ES-I3 (cell line): ENCODE measurements around the gene TSPAN2.

Source experiments
- H3K36me3 ChIP-seq: 2 replicates; pipeline ENCODE4 v1.6.1; 2013; ENCODE audit warnings: mild to moderate bottlenecking, low read length, control low read depth, moderate library complexity; ENCODE audit not compliant: insufficient read depth
- H3K4me1 ChIP-seq: 2 replicates; pipeline ENCODE4 v1.6.1; 2013; ENCODE audit warnings: mild to moderate bottlenecking, control low read depth, low read length; ENCODE audit not compliant: insufficient read depth
- H3K9ac ChIP-seq: 2 replicates; pipeline ENCODE4 v1.6.1; 2013; ENCODE audit warnings: low read depth, mild to moderate bottlenecking, low read length, moderate library complexity
- H3K9me3 ChIP-seq: 2 replicates; pipeline ENCODE4 v1.6.1; 2013; ENCODE audit warnings: mild to moderate bottlenecking, low read length, moderate library complexity; ENCODE audit not compliant: control insufficient read depth, insufficient read depth

The TSPAN2 gene

DNA sequence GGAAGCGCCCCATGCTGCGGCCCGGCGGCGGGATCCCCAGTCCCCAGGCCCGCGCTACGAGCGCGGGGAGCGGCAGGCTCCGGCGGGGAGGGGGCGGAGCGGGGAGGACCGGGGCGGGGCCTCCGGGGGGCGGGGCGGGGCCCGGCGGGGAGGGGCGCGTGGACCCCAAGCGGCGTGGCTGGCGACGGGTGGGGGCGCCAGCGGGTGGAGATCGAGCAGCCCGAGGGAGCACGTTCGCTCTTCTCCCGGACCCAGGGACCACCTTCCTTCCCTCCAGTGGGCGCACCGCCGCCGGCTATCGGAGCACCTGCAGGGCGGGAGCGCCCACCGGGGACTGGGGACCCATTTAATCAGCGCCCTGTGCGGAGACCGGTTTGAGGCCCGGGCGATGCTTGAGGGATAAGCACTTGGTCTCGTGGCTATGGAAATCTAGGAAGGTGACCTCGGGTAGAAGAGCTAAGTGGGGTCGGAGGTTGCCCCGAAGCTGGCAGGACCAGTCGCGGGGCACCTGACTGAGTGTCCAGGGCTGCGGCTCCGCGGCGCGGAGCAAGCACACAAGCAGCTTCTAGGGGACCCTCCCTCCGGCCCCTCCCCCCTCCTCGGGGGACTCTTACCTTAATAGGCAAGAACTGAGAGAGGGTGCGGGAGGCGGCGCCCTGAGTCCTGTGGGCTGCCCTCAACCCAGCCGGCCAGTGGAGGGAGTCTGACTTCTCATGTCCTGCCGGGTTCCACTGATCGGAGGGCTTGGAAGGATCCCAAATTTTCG is at the start of gene TSPAN2:
Gene TSPAN2, minus strand, starts transcription at position 84 of the 766 bp plus-strand sequence. Its CDS starts 71 bp downstream, at position 13.
- H3K9ac ChIP-seq = peak within 1 kb of the TSS; percentile 90

DNA sequence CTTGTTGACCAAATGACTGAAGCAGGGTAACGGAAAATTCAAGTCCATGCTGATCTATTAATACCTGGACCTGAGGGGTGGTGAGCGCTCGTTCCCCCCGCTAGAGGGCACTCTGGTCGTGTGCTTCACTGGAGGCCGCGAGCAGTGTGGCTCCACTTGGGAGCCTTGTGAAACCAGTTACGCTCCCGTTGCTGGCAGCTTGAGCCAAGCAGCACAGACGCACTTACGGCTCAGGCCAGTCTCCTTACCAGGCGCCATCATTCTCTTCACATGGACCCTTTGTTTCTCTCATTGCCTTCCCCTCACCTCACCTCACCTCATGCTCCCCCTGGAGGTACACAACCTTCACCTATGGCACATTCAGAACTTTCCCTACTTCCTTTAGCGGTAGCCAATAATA is 49.7 kb upstream of the TSPAN2 start:
- H3K9ac ChIP-seq = no peak overlapping the region
- H3K4me1 ChIP-seq = peaks cover 4% of the 10 kb centered on the region; the same call in 1 of the 2 replicates
- H3K36me3 ChIP-seq = no peaks in the 10 kb centered on the region

More for the DNA sequence above, at the start of gene TSPAN2:
- Histone ChIP-seq H3K4me1 (peaks cover 26% of the 10 kb centered on the region), H3K9me3 (no peaks in the 10 kb centered on the region), H3K36me3 (no peaks in the 10 kb centered on the region)

DNA sequence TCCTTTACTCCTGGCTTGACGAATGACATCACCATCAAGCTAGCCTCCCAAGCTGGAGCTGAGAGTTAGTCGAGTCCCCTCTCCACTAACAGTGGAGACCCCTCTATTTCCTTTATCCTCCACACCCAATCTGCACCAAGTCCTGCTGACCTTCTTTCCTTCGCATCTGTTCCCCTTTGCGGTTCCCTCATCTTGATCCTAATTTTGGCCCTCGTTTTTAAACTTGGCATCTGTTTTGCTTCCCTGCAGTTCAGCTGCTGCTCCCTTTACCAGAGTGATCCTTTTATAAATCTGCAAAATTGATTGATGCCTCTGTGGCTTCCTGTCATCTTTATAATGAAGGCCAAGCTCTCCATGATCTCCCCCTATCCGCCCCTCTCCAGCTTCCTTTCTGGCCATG is 49.0 kb upstream of the TSPAN2 start:
- no peaks in the 10 kb centered on the region for H3K36me3 ChIP-seq
- H3K9me3 ChIP-seq = no peaks in the 10 kb centered on the region
- no peak overlapping the region for H3K9ac ChIP-seq
- peaks cover 4% of the 10 kb centered on the region; the same call in 1 of the 2 replicates for H3K4me1 ChIP-seq

More for the DNA sequence above, 49.7 kb upstream of the TSPAN2 start:
- no peaks in the 10 kb centered on the region for H3K9me3 ChIP-seq

DNA sequence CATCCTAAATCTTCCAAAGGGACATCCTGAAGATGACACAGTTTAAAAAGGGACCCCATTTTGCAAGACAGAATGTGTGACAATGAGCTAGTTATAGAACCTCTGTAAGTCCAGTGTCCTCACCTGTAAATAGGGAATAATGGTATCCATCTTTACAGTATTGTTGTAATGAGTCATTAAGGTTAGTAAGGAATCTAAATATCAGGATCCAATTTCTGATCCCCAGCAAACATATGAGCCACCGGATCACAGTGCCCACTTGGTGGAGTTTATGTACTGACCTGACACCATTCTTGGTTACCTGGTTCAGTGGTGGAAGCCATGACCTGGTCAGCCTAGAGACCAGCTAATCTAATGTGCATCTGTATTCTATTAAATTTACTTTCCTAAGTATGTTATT is 47.9 kb upstream of the TSPAN2 start:
- no peaks in the 10 kb centered on the region for H3K9me3 ChIP-seq
- no peaks in the 10 kb centered on the region for H3K36me3 ChIP-seq
- peaks cover 4% of the 10 kb centered on the region; the same call in 1 of the 2 replicates for H3K4me1 ChIP-seq
- H3K9ac ChIP-seq = no peak overlapping the region

DNA sequence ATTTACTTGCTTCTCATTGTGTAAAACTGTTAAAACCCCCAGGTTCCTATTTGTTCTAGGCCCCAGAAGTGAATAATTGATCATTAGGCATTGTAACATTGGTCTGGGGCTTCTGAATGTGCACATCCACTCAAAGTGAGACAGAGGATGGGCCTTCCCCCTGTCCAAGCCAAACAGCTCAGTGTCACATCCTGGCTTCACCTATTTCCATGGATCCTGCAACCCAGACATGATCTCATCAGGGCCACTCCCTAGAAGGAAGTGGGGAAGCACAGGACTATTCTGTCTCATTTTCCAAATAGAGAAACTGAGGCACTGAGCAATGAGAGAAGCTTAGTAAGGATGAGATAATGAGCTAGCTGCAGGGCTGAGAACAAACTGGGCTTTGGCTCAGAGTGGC is 47.4 kb upstream of the TSPAN2 start:
- Histone ChIP-seq H3K9me3 (no peaks in the 10 kb centered on the region), H3K9ac (no peak overlapping the region), H3K4me1 (peaks cover 4% of the 10 kb centered on the region; the same call in 1 of the 2 replicates), H3K36me3 (no peaks in the 10 kb centered on the region)

DNA sequence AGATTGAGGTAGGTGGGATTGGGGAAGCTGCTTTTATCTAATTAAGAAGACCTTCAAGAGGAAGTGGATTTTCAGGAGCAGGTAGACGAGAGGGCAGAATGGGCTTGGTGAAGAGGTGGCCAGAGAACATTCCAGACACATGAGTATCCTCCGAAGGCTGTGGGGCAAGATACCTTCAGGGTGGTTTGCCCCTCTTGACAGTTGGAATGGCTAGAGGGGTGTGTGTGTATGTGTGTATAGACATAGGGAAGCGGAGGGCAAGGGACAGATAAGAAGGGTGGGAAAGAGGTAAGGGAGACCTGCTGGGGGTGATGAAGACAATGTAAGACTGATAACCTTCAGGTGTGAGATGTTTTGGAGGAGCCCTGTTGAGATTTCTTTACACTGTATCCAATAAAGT is 46.8 kb upstream of the TSPAN2 start:
- H3K4me1 ChIP-seq = peaks cover 4% of the 10 kb centered on the region; the same call in 1 of the 2 replicates
- no peaks in the 10 kb centered on the region for H3K36me3 ChIP-seq
- H3K9me3 ChIP-seq = no peaks in the 10 kb centered on the region
- H3K9ac ChIP-seq = no peak overlapping the region

DNA sequence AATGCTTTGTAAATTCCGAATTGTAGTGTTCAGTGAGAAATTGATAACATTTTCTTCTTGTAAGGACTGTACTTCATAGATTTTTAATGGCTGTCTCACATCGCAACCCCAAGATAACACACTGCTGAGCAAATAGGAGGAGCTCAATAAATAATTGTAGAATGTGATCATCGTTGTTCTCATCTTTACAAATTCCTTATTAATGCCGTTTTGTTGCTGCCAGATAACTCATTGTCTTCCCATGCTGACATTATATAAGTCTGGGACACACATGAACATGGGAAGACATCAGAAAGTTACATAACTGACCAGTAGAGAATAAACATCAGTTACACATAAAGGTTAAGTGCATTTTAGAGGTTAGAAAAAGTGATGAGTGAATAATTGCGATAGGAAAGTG is 46.4 kb upstream of the TSPAN2 start:
- Histone ChIP-seq H3K9ac (no peak overlapping the region), H3K4me1 (peaks cover 4% of the 10 kb centered on the region; the same call in 1 of the 2 replicates), H3K36me3 (no peaks in the 10 kb centered on the region), H3K9me3 (no peaks in the 10 kb centered on the region)

DNA sequence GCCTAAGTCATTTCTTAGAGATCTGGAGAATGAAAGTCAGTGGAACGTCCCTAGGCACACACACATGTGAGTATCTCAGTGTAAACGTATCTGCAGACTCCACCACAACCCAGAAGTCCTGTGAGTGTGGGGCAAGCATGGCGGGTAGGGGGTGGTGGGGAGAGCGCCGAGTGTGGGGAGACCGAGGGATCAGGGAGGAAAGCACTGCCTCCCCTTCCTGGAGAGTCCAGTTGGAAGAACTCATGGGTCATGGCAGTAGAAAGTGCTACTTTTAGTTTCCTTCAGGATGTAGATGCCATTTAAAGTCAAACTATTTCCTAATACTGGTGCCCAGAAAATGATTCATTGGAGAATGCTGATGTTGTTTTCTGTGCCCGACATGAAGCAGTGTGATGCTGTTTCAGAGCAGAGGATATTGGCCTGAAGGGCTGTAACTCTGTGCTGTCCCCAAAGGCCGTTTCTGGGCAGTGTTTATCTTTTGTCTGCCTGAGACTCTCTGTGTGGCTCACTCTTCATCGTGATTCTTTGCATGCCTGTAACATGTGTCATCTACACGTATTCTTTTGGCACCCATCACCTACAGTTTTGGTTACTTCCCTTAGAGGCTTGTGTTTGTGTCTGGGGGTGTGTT is 45.7 kb upstream of the TSPAN2 start:
- peaks cover 4% of the 10 kb centered on the region; the same call in 1 of the 2 replicates for H3K4me1 ChIP-seq
- H3K9ac ChIP-seq = no peak overlapping the region
- no peaks in the 10 kb centered on the region for H3K9me3 ChIP-seq
- H3K36me3 ChIP-seq = no peaks in the 10 kb centered on the region

DNA sequence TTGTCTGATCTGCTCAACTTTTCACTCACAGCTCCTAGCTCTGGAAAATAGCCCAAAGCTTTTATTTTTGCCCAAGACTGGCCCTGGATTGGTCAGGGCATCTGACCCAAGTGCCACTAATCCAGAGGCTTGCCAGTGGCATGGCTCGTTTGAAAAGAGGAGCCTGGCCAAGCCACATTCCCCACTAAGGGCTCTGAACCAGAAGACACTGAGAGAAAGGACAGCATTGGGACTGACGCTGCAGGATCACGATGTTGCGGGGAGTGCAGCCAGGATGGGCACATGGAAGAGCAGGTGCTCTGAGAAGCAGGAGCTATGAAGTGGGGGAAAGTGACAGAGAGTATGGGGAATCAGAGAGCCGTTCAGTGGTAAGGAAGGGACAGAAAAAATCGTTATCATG is 44.9 kb upstream of the TSPAN2 start:
- Histone ChIP-seq H3K4me1 (peaks cover 4% of the 10 kb centered on the region; the same call in 1 of the 2 replicates), H3K9ac (no peak overlapping the region)

DNA sequence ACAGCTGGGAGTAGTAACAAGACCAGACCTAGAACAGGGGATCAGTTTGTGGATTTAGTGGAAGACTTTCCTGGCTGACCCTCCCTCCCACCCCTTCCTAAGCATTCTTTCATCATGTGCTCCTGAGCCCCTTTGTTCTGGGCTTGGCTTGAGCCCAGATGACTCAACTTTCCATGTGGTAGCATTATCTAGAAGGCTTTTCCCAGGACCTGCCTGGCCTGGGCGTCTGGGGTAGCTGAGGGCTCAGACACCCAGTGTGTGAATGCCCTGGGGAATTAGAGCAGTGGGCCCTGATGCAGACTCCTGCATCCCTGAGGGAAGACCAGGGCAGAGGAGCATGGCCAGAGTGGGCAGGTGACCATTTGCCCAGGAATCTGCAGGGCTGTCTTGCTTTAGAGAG is 44.1 kb upstream of the TSPAN2 start:
- Histone ChIP-seq H3K4me1 (peaks cover 4% of the 10 kb centered on the region; the same call in 1 of the 2 replicates), H3K9ac (no peak overlapping the region), H3K36me3 (no peaks in the 10 kb centered on the region), H3K9me3 (no peaks in the 10 kb centered on the region)

More for the DNA sequence above, 44.9 kb upstream of the TSPAN2 start:
- H3K9me3 ChIP-seq = no peaks in the 10 kb centered on the region
- H3K36me3 ChIP-seq = no peaks in the 10 kb centered on the region

DNA sequence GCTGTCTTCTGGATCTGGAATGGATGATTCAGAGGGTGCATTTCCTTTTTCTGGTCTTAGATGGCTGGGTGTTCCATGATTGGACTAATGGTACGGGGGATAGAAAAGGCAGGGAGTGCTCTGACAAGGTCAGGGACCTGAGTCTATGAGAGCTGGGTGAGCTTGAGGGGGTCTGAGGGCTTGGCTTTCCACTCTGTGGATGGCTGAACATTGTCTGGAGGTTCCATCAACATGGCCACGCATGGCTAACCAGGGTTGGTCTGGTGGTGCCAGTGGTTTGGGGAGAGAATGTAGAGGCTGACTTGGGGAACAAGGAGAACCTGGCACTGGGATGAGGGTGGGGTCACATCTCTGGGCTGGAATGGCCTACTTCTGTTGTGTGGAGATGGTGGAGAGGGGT is 41.5 kb upstream of the TSPAN2 start:
- no peak overlapping the region for H3K9ac ChIP-seq
- H3K9me3 ChIP-seq = no peaks in the 10 kb centered on the region
- H3K36me3 ChIP-seq = no peaks in the 10 kb centered on the region
- peaks cover 4% of the 10 kb centered on the region; the same call in 1 of the 2 replicates for H3K4me1 ChIP-seq

DNA sequence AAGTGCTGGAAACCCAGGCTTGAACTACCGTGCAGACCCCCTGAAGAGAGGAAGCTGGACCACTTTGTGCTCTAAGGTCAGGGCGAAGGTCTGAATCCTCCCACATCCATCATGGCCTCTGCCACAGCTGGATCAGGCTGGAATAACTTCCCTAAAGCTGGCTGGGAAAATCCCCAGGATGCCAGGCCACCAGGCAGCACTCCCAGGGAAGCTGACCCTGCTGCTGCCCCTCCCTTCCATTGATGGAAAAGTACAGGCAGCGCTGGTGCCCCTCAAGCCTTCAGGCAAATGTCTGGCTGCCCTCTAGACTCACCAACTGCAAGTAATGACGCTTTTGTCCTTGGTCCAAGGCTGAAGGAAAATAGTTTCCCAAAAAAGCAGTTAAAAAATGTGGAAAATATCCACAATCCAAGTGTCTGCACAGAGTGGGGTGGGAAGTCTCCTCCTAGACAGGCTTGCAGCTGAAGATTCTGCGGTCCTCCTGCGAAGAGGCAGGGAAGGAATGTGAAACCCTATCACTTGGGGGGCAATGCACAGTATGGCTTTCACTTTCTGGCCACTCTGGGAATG is 39.9 kb upstream of the TSPAN2 start:
- Histone ChIP-seq H3K9me3 (no peaks in the 10 kb centered on the region), H3K36me3 (no peaks in the 10 kb centered on the region), H3K4me1 (no peaks in the 10 kb centered on the region), H3K9ac (no peak overlapping the region)

DNA sequence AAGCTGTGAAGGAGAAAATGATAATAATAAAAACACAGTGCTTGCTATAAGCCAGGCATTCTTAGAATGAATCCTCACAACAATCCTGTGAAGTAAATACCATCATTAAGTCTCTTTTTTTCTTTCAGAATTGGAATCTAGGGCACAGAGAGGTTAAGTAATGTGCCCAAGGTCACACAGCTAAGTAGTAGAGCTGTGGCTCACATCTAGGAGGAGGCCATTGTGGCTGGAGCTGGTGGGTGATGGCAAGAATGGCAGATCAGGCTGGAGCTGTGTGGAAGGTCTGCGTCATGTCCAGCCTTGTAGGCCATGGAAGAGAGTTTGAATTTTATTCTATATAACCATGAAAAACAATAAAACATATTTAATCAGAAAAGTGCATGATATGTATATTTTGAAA is 38.2 kb upstream of the TSPAN2 start:
- no peaks in the 10 kb centered on the region for H3K36me3 ChIP-seq
- no peaks in the 10 kb centered on the region; the same call in 1 of the 2 replicates for H3K9me3 ChIP-seq
- no peaks in the 10 kb centered on the region for H3K4me1 ChIP-seq
- no peak overlapping the region for H3K9ac ChIP-seq

DNA sequence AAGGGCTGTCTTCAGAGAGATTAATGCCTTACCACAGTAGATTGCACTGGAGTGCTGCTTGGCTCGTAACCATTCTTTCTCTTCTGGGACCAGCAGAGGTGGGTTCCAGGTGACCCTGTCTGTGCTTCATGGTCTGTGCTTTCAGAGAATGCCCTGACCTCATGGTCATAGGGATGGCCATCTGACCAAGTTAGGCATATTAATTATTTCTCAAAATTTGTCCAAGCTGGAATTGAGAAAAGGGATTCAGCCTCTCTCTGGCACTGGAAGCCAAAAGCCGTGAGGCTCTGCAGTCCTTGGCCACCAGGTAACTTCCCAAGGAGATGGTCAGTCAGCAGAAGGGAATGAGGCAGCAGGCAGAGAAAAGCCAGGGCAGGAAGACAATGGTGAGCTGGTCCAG is 37.2 kb upstream of the TSPAN2 start:
- H3K9ac ChIP-seq = no peak overlapping the region
- H3K4me1 ChIP-seq = no peaks in the 10 kb centered on the region
- H3K36me3 ChIP-seq = no peaks in the 10 kb centered on the region
- H3K9me3 ChIP-seq = no peaks in the 10 kb centered on the region; the same call in 1 of the 2 replicates
